NCI-H1930 (cell line): ENCODE measurements around the gene OPA1.

Source experiments
- DNase-seq, 2 experiments: peaks; one replicate each; lab custom pipeline; 2025; lab: John Stamatoyannopoulos, UW

Gene OPA1

GRCh38 chr3:193708270-193708669 lies 115.3 kb downstream of the OPA1 start:
- no peak for DNase-seq

DNA sequence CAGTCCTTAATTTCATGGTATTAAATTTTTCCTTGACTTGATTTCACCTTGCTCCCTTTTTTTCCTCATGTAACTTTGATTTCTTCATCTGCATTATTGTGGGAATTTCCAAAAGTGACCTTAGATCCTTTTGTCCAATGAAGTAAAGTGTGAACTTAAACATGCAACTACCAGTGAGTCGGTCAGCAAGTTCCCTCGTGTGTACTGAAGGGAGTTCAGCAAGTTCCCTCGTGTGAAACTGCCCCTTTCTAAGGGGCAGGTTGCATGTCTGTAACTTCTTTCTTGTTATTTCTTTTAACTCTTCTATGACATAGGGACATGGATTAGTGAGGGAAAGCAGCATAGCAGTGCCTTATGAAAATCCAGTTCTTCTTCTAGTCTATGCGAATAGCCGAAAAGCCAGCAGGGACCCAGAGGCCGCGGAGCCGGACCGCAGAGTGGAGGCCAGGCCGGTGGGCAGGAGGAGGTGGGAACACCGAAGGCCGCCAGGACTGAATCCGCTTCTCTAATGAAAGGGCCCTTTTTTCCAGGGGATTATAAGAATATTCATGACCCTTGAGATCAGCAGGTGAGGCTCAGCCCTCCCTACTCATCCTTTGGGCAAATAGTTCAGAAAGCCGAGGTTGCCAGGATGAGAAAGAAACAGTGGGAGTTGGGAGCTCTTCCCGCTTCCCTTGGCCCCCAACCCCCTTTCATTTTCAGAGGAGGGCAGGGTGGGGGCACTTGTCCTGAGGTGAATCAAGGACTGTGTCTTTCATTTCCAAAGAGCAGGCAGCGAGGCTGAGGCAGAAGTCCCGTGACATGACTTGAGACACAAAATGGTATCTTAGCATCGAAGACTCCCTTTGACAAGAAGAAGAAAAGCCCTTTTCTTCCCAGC lies 117.5 kb downstream of the OPA1 start:
- no peak for DNase-seq

GRCh38 chr3:193711166-193711485 lies 118.1 kb downstream of the OPA1 start:
- no peak for DNase-seq

DNA sequence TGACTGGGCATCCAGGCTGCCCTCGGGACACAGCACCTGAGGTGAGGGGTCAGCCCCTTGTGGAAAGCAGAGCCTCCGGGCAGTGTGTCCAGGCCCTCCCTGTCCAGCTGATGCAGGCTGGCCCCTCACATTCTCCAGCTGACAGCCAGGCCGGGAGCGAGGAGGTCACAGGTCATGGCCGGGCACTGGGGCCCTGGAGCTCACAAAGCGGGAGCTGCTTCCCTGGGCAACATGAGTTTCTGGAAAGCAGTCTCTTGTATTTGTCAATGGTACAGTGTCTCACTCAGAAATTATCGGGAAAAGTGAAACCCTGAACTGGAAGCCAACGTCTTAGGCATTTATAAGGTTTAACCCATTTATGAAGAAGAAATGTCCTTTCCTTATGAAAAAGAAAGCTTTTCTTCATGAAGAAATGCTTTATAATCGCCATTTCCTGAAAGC lies 118.5 kb downstream of the OPA1 start:
- no peak for DNase-seq

DNA sequence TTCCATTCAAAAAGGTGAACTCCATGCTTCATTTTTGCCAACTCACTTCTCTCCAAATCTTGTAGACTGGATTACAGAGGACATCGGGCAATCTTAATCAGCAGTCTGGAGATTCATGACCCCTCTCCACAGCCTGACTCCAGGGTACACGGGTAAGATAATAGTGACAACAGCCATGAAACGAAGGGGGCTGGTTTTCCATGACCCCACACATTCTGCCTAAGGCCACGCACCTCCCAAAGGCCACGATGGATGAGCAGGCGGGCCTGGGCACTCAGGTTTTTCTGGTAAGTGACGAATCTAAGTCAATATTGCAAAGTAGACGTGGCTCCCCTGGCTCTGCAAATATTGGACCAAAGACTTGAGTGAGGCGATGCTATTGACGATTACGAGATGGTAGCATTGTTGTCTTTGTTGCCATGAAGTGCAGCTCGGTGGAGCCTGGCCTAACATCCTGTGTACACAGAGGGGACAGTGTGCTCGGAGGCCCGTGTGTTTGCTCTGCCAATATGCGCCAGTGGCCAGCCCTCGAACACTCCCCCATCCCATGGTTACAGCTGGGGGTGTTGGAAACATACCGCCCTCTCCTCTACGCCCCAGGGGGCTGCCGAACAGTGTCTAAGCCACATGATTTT lies 119.1 kb downstream of the OPA1 start:
- DNase-seq = peak; percentile 77 to 80

DNA sequence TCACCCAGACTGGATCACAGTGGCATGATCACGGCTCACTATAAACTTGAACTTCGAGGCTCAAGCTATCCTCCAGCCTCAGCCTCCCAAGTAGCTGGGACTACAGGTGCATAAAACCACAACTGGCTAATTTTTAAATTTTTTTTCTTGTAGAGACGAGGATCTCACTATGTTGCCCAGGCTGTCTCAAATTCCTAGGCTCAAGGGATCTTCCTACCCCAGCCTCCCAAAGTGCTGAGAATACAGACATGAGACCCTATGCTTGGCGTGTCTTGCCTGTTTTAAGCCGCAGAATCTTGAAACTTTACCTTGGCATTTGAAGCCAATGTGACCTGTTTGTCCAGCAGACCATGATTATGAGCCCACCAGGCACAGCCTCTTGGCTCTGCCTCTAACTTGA lies 119.9 kb downstream of the OPA1 start:
- no peak for DNase-seq

GRCh38 chr3:193714523-193715137 lies 121.6 kb downstream of the OPA1 start:
- no peak for DNase-seq

GRCh38 chr3:193716150-193716549 lies 123.1 kb downstream of the OPA1 start:
- no peak for DNase-seq

DNA sequence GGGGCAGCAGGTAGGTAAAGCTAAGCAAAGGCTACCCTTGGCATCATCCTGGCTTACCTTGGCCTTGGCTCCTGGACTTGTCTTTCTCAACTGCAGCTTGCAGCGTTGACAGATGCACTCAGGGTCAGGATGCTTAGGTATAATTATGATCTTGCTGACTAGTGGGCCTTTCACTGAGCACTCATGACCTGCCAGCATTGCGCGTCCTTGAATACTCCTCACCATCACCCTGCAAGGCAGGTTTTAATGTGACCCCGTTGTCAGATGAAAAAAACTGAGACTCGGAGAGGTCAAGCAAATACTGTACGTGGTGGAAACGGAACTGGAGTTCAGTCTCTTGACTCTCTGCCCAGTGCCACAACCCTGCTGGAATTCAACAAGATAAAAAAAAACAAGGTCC lies 126.7 kb downstream of the OPA1 start:
- DNase-seq = no peak

DNA sequence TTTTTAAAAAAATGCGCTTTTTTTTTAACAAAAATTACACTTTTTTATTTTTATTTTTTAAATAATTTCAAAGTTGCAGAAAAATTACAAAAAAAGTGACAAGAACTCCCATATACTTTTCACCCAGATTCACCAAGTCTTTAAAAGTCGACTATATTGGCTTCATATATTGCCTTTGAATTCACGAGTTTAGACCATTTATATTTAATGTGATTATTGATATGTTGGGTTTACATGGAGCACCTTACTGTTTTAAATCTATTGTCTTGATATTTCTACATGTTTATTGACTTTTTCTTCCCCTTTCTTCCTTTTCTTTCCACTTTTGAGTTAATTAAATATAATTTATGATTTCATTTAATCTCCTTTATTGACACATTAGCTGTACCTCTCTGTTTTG lies 127.2 kb downstream of the OPA1 start:
- no peak for DNase-seq

DNA sequence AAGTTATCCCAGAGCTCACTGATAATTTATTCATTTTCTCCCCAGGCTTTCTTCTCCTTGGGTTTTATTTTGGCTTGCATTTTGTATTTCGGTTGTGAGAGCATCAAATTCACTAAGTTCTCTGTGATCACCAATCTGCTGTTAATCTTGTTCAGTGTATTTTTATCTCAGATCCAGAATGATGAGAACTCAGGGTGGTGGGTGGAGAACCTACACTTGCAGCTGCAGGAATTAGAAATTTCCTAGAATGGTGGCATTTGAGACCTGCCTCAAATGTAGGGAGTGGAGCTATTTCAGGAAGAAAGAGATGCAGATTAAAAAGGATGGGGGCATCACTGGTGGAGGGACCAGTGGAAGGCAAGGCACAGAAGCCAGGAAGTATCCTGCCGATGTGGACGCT lies 129.6 kb downstream of the OPA1 start:
- no peak for DNase-seq

- no peak for DNase-seq
Measured at GRCh38 chr3:193727089-193727488, 134.1 kb downstream of the OPA1 start.

DNA sequence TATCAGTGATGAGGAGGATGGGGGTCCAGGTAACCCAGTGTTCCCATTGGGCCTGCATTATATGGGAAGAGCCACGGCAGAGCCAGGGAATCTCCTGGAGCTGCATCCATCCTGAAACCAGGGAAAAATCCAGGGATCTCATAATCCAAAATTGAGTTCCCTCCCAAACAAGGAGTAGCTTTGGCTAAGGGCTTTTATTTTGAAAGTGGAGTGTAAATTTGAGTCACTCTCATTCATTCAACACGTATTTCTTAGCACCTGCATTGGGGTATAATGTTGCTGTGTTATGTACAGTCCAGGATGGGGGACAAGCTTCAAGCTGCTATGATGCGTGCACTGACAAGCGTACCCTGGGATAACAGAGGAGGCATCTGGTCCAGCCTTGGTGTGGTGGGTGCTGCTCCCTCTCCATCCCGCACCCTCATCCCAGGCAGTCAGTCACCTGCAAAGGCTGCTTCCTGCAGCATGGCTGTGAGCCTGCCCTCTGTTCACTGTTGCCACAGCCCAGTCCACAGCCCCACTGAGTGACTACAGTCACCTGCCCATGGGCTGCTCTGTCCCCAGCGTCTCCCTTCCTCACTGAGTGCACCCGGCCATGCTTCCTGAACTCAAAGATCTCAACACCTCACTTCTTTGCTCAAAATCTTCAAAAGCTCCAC lies 135.6 kb downstream of the OPA1 start:
- no peak for DNase-seq

DNA sequence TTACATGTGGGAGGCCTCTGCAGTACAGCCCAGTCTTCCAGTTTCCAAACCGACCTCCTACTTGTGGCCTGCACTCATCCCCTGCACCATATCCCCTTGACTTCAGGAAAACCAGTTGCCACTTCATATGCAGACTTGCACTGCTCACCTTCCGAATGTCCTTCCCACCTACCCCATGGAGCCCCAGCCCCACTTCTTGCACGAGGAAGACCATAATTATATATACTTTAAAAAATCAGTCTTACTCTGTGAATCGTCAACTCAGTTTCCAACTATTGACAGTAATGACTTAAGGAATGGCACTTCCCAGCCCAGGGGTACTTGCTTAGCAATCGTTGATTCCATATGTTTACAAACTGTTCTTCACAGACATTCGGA lies 136.1 kb downstream of the OPA1 start:
- no peak for DNase-seq

- DNase-seq = no peak
Measured at GRCh38 chr3:193729601-193730000, 136.6 kb downstream of the OPA1 start.

- no peak for DNase-seq
Measured at GRCh38 chr3:193730511-193730910, 137.5 kb downstream of the OPA1 start.

DNA sequence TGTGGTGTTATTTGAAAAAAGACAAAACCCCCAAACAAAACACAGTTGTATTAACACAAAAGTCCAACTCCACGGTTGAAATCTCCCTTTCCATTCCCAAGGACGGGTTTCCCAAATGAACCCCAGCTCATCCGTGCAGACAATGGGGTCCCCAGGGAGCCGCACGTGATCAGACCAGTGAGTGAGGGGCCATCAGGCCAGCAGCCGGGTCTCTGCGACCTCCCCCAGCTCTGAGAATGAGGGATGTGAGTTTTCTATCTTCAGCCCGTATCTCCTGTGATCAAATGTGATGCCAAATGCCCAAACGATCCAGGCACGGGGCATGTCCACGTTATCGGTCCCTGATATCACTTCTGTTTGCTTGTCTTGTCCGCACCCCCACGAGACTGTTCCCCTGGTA lies 138.0 kb downstream of the OPA1 start:
- DNase-seq = no peak

GRCh38 chr3:193731656-193732055 lies 138.6 kb downstream of the OPA1 start:
- DNase-seq = no peak

- DNase-seq = no peak
Measured at GRCh38 chr3:193732391-193732790, 139.4 kb downstream of the OPA1 start.

DNA sequence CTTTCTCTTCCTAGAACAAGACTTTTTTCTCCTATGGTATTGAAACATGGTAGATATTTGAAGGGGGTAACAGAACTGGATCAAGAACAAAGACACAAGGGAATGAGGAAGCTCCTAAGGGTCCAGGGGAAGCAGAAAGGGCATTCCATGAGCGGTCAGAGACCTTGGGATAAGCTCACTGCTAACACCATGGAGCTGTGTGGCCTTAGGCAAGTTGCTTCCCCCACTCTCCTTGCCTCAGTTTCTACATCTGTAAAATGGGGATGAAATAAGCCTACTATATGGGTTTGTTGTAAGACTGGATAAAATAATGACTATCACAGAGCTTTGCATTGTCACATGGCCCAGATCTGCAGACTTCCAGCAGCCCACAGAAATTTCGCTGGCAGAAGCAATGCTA lies 139.8 kb downstream of the OPA1 start:
- DNase-seq = no peak

GRCh38 chr3:193734737-193735366 lies 141.8 kb downstream of the OPA1 start:
- DNase-seq = no peak

GRCh38 chr3:193735850-193736249 lies 142.8 kb downstream of the OPA1 start:
- DNase-seq = no peak
